Measurements from ENCODE around the gene SOX15. TPM values are rescaled to one million over a fixed set of nuclear protein-coding genes. Genes with fewer than 3 reads are reported as not detected.

SOX15 gene
- total and polyA plus RNA-seq, 10 of the 15 experiments (the other 5 are each of a cell fraction or from before 2014, with no cell fraction given): 0.06 to 0.53 (median 0.16) TPM; not detected in 2

- TF ChIP-seq BCLAF1 (IDR thresholded peaks at IDR 0.05): no peak
- no peak for TF ChIP-seq PBX3 (IDR thresholded peaks at IDR 0.05; ENCODE audit: insufficient replicate concordance, low read depth, low read length)
- TF ChIP-seq STAT1 (conservative IDR thresholded peaks at IDR 0.05): peak; percentile 79; the same call in 1 of the 2 replicates
- peak; percentile 85 for TF ChIP-seq IKZF1 (conservative IDR thresholded peaks at IDR 0.05)
- peak; percentile 75; the same call in 1 of the 2 replicates for TF ChIP-seq PAX8 (IDR thresholded peaks at IDR 0.05)
- peak; percentile 78; the same call in 2 of the 3 replicates for TF ChIP-seq POU2F2 (IDR thresholded peaks at IDR 0.05; ENCODE audit: borderline replicate concordance, low read depth, low read length)
- no peak for TF ChIP-seq CUX1 (IDR thresholded peaks at IDR 0.05; ENCODE audit: insufficient replicate concordance, low read depth, low read length)
- no peak for TF ChIP-seq PRDM15 (CRISPR knock-in tag; IDR thresholded peaks at IDR 0.05)
- TF ChIP-seq HSF1 (IDR thresholded peaks at IDR 0.05; ENCODE audit: low read depth, low read length): peak; percentile 46; the same call in 1 of the 2 replicates
- TF ChIP-seq KAT2A (conservative IDR thresholded peaks at IDR 0.05; ENCODE audit: control insufficient read depth, low read depth, low read length): no peak
- TF ChIP-seq EGR1 (IDR thresholded peaks at IDR 0.05; ENCODE audit: borderline replicate concordance in 1 of 2, low read depth in 2 of 2, low read length in 2 of 2): peak; percentile 51 to 69; a peak in 2 of 3 replicates
- TF ChIP-seq FOS (IDR thresholded peaks at IDR 0.05; ENCODE audit: borderline replicate concordance, extremely low read depth, insufficient read length): no peak
These were observed 6.4 kb downstream of the SOX15 start, which contains the start of gene MPDU1 (continued) for GRCh38 chr17:7583253-7584109.
